PC-3 (cell line): ENCODE measurements around the gene CRTC1. TPM values are rescaled to one million over a fixed set of nuclear protein-coding genes. Genes with fewer than 3 reads are reported as not detected.
A peak's percentile ranks its signal among the peaks of the same experiment; 100 is the strongest.

Source experiments
- ATAC-seq: fragments of 200-7000 bp; cut with Tn5 transposase; 2 replicates; pipeline ENCODE4 v1.9.1; 2020; ENCODE audit warnings: mild to moderate bottlenecking, moderate library complexity
- BruUV-seq: library from RNA; stranded (reverse); fragments of 400-500 nt; replicated peaks from 2 replicates; lab custom pipeline; 2021; lab: Mats Ljungman, UMichigan
- CTCF ChIA-PET: fragments of 300-600 bp; sonication (Branson Sonifier 250); formaldehyde crosslinking; loops from one replicate; lab custom pipeline; 2022; ENCODE audit warnings: antibody characterized with exemption; lab: Charles Lee
- POLR2A ChIA-PET: fragments of 300-600 bp; sonication (Branson Sonifier 250); formaldehyde crosslinking; loops from one replicate; lab custom pipeline; 2022; ENCODE audit warnings: antibody characterized with exemption; ENCODE audit not compliant: unreplicated experiment; lab: Charles Lee
- DNase-seq: peaks from one replicate; pipeline ENCODE4 v3.0.0-alpha.2; 2015
- H2AFZ ChIP-seq: fragments of 300-600 bp; sonication (generic); 2 replicates; pipeline ENCODE4 v1.6.0; 2016; ENCODE audit warnings: antibody characterized with exemption, low read length
- H3F3A ChIP-seq: fragments of 300-600 bp; sonication (generic); one replicate; pipeline ENCODE4 v1.6.0; 2017; ENCODE audit warnings: antibody characterized with exemption, low read length, control low read depth, mild to moderate bottlenecking; ENCODE audit not compliant: unreplicated experiment
- H3K27ac ChIP-seq: fragments of 300-600 bp; sonication (generic); 2 replicates; pipeline ENCODE4 v1.5.1; 2016; ENCODE audit warnings: mild to moderate bottlenecking, low read length
- H3K27me3 ChIP-seq: fragments of 300-600 bp; sonication (generic); 2 replicates; pipeline ENCODE4 v1.6.1; 2016; ENCODE audit warnings: low read length, mixed read lengths
- H3K36me3 ChIP-seq: fragments of 300-600 bp; sonication (generic); 2 replicates; pipeline ENCODE4 v1.6.1; 2016; ENCODE audit warnings: low read depth, mixed run types, low read length, mixed read lengths
- H3K4me1 ChIP-seq: fragments of 300-600 bp; sonication (generic); 2 replicates; pipeline ENCODE4 v1.5.1; 2016; ENCODE audit warnings: low read length; ENCODE audit not compliant: insufficient read depth
- H3K4me2 ChIP-seq: fragments of 300-600 bp; sonication (generic); 2 replicates; pipeline ENCODE4 v1.6.0; 2016; ENCODE audit warnings: low read length
- H3K4me3 ChIP-seq: fragments of 300-600 bp; sonication (generic); 2 replicates; pipeline ENCODE4 v1.5.1; 2016; ENCODE audit warnings: mild to moderate bottlenecking, low read length, mixed read lengths
- H3K79me2 ChIP-seq: fragments of 300-600 bp; sonication (generic); 2 replicates; pipeline ENCODE4 v1.6.1; 2017; ENCODE audit warnings: low read length, mixed read lengths
- H3K9ac ChIP-seq: fragments of 300-600 bp; sonication (generic); 2 replicates; pipeline ENCODE4 v1.6.0; 2016; ENCODE audit warnings: mild to moderate bottlenecking, low read length
- H3K9me2 ChIP-seq: fragments of 300-600 bp; sonication (generic); replicated peaks from 2 replicates; pipeline ENCODE4 v1.6.1; 2016; ENCODE audit warnings: mixed run types, low read length, mixed read lengths
- H3K9me3 ChIP-seq: fragments of 300-600 bp; sonication (generic); 2 replicates; pipeline ENCODE4 v1.6.1; 2016; ENCODE audit warnings: low read length, mixed read lengths
- H4K20me1 ChIP-seq: fragments of 300-600 bp; sonication (generic); 2 replicates; pipeline ENCODE4 v1.6.1; 2016; ENCODE audit warnings: low read length, mixed read lengths
- CTCF ChIP-seq: fragments of 300-600 bp; sonication (generic); conservative IDR thresholded peaks from 2 replicates; pipeline ENCODE4 v1.5.1; 2017; ENCODE audit warnings: antibody characterized with exemption, low read depth, mild to moderate bottlenecking, low read length
- EZH2 ChIP-seq: fragments of 300-600 bp; sonication (generic); IDR thresholded peaks from one replicate; pipeline ENCODE4 v1.6.1; 2017; ENCODE audit warnings: antibody characterized with exemption, mild to moderate bottlenecking, low read length; ENCODE audit not compliant: unreplicated experiment
- EZH2phosphoT487 ChIP-seq: fragments of 300-600 bp; sonication (generic); IDR thresholded peaks from 2 replicates; pipeline ENCODE4 v1.6.1; 2018; ENCODE audit warnings: mild to moderate bottlenecking, antibody characterized with exemption, low read length, borderline replicate concordance
- intact Hi-C: fragments of 100-400 bp; cut with micrococcal nuclease; formaldehyde crosslinking; loops from 2 replicates; pipeline ENCODE4 v1.9.0; 2023
- total RNA-seq: library from RNA; depleted of rRNA; stranded (reverse); fragments of >200 nt; gene quantifications from 2 replicates; pipeline ENCODE4 v1.2.3, GENCODE V29; 2014

Gene CRTC1
- total RNA-seq, 1 experiment from 2014 or later: 6.7 TPM

GRCh38 chr19:18765224-18765623, 81.7 kb downstream of the CRTC1 start:
- no peak for DNase-seq
- H3K4me2 ChIP-seq: peak overlapping the region; percentile 68; the same call in 1 of the 2 replicates
- no peak overlapping the region for H3K9ac ChIP-seq

GRCh38 chr19:18768046-18768771, 84.7 kb downstream of the CRTC1 start:
- CTCF ChIA-PET: no interaction called here
- Histone ChIP-seq H3K4me2 (no peak overlapping the region), H3K9me3 (no peaks in the 10 kb centered on the region), H3K9me2 (no peaks in the 10 kb centered on the region), H3K9ac (no peak overlapping the region), H3K27ac (no peak overlapping the region), H3K79me2 (no peaks in the 10 kb centered on the region), H3K4me3 (no peak overlapping the region), H3K36me3 (no peaks in the 10 kb centered on the region), H3K27me3 (no peaks in the 10 kb centered on the region), H4K20me1 (no peaks in the 10 kb centered on the region), H3F3A (peaks cover 4% of the 10 kb centered on the region), H2AFZ (no peak overlapping the region), H3K4me1 (peaks cover 25% of the 10 kb centered on the region)
- DNase-seq (no peak), ATAC-seq (no peak)
- no peak for TF ChIP-seq CTCF
- intact Hi-C loops: no loop called here
- BruUV-seq: no TSS peak
- POLR2A ChIA-PET: no interaction called here

More at GRCh38 chr19:18765224-18765623, 81.7 kb downstream of the CRTC1 start:
- no peak for ATAC-seq
- no peaks in the 10 kb centered on the region for H3K9me2 ChIP-seq
- BruUV-seq: no TSS peak
- ChIA-PET CTCF (no interaction called here), POLR2A (no interaction called here)
- peak overlapping the region; percentile 53; the same call in 1 of the 2 replicates for H3K27ac ChIP-seq
- H3K9me3 ChIP-seq: no peaks in the 10 kb centered on the region
- no peaks in the 10 kb centered on the region for H3K27me3 ChIP-seq
- peaks cover 40% of the 10 kb centered on the region for H3K4me1 ChIP-seq
- H4K20me1 ChIP-seq: no peaks in the 10 kb centered on the region
- H3K79me2 ChIP-seq: no peaks in the 10 kb centered on the region
- H2AFZ ChIP-seq: no peak overlapping the region
- intact Hi-C loops: no loop called here
- H3K4me3 ChIP-seq: no peak overlapping the region
- TF ChIP-seq EZH2phosphoT487 (no peak), CTCF (no peak), EZH2 (no peak)
- peaks cover 4% of the 10 kb centered on the region for H3F3A ChIP-seq
- H3K36me3 ChIP-seq: no peaks in the 10 kb centered on the region
